AML-193 (cell line): ENCODE data around the gene PHRF1.

Experiments used
- DNase-seq, 2 experiments: peaks; one replicate each; lab custom pipeline; 2025; lab: John Stamatoyannopoulos, UW

Gene PHRF1

DNA sequence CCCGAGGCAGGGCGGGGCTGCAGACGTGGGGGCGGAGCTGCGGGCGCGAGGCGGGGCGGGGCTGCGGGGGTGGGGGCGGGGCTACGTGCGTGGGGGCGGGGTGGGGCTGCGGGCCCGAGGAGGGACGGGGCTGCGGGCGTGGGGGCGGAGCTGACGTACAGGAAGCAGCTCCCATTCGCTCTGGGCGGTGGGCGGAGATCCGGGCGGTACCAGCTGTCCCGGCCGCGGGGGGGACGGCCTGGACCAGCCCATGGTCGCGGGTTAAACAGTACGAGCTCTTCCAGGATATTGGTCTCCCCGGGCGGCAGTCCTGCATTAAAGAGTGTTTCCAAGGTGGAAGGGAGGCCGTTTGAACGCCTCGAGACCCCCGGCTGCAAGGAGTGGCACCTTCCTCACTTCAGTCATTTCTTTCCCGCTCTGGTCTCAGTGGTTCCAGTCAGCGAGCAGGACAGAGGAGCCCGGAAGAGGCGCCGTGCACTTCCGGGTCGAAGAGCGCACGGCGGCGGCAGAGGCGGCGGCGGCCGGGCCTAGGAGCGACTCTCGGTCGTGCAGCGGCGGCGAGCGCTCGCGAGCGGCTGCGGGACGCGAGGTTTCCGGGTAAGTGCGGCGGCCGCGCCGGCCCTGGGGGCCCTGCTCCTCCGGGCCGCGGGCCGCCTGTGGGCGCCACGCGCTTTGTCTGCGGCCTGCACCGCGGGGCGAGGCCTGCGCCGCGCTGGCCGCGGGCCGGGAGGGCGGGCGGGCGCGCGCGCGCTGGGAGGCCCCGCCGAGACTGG lies at the start of gene PHRF1:
Gene PHRF1, plus strand, starts transcription at position 475 of the 773 bp plus-strand sequence. CDS start 5,043 bp downstream, outside the sequence.
- DNase-seq, result peak; percentile 88 to 90

- no peak for DNase-seq
These were observed 48.0 kb upstream of the PHRF1 start for GRCh38 chr11:528166-528814.

DNA sequence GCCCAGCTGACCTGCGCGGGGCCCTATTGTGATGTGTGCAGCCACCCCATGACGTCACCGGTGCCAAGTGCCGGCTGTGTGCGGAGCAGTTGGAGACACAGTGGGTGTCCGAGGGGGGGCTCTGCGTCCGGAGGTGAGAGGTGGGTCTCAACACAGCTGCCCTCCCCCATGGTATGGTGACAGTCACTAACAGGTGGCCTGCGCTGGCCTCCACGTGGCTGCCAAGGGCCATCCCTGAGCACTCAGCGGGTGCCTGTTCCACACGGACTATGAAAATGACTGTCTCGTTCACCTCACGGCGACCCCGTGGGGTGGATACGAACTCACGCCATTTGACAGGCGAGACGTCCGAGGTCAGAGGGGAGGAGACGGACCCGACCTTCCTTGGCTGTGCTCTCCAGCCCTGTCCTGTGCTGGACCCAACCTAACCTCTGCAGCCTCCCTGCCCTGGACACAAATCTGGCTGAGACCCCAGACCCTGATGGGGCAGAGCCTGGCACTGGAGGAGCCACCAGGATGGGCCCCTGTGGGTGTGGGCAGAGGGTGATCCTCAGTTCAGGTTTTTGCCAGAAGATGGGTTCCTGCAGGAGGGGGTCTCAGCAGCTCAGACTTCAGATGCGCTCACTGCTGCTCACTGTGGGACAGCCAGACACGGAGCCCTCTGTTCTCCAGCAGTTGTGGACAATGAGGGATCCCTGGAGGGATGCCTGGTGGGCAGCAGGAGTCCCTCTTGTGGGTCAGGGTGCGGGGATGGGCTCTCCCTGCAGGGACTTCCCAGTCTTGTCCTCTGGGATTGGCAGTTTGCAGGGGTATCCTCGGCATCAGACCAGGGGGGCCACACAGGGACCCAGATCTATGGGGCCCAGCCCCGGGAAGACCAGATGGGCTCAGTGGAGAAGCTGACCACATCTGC lies 47.2 kb upstream of the PHRF1 start:
- no peak for DNase-seq

DNA sequence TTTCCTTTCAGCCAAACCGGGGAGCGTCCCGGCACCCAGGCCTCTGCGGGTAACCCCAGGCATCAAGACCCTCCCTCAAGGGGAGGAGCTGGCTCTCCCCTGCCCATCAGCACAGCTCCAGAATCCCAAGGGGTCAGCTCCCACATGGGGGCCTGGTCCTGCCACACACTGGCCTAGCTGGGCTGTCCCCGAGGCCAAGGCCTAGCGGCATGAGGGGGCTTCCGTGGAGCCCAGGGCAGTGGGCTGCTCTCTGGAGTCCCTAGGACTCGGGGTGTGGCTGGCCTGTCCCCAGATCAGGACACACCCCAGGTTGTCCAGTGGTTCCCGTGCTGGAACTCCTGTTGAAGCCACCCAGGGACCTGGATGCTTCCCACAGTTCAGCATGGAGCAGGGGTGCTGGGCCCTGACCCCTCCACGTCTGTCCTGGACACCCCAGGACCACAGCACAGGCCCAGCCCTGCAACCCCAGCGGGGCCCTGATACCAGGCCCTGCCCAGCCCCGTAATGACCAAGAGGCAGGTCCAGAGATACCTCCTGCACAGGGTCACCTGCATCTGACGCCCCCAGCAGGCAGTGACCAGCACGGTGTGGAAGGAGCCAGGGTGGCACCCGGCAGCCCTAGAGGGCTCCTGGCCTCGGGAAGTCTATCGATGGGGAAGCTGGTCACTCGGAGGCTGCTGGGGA lies 46.4 kb upstream of the PHRF1 start:
- DNase-seq, result no peak

GRCh38 chr11:530960-531831 lies 45.1 kb upstream of the PHRF1 start:
- no peak for DNase-seq

DNA sequence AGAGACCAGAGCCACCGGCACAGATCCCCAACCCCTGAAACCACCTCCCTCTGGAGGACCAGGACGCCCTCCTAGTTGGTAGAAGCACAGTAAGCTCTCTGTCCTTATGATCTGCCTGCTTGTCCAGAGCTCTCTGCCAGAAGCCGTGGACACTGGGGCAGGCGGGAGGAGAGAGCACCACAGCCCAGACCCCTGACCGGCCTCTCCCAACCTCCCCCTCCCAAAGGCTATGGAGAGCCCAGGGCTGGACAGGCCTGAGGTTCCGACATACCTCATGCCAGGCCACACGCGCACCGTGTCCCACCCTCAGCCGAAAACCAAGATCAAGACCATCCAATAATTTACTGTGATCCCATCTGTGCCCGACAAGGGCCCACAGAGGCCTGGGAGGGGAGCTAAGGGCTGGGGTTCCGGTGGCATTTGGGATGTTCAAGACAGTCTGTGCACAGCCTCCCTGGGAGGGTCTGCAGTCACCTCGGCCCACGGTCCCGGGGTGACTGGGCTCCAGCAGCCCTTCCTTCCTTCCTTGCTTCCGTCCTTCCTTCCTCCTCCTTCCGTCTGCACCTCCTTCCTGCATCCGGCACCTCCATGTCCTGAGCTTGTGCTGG lies 44.2 kb upstream of the PHRF1 start:
- no peak for DNase-seq

GRCh38 chr11:532527-532985 lies 43.7 kb upstream of the PHRF1 start:
- DNase-seq, result no peak

GRCh38 chr11:532986-533585 lies 43.2 kb upstream of the PHRF1 start:
- DNase-seq, result no peak

DNA sequence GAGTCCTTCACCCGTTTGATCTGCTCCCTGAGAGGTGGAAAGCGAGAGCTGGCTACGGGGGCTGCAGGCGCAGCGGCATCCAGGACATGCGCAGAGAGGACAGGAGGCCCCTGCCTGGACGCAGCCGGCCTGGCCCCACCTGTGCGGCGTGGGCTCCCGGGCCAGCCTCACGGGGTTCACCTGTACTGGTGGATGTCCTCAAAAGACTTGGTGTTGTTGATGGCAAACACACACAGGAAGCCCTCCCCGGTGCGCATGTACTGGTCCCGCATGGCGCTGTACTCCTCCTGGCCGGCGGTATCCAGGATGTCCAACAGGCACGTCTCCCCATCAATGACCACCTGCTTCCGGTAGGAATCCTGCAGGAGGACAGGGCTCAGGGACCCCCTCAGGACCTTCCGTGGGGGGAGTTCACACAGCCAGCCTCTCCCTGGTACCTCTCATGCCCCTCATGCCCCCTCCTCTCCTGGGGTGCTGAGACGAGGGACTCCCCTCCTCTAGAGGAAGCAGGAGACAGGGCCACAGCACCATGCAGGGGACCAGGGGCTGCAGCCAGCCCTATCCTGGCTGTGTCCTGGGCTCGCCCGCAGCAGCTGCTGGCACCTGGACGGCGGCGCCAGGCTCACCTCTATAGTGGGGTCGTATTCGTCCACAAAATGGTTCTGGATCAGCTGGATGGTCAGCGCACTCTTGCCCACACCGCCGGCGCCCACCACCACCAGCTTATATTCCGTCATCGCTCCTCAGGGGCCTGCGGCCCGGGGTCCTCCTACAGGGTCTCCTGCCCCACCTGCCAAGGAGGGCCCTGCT lies 42.5 kb upstream of the PHRF1 start:
- no peak for DNase-seq

GRCh38 chr11:534396-535209 lies 41.7 kb upstream of the PHRF1 start:
- no peak for DNase-seq

DNA sequence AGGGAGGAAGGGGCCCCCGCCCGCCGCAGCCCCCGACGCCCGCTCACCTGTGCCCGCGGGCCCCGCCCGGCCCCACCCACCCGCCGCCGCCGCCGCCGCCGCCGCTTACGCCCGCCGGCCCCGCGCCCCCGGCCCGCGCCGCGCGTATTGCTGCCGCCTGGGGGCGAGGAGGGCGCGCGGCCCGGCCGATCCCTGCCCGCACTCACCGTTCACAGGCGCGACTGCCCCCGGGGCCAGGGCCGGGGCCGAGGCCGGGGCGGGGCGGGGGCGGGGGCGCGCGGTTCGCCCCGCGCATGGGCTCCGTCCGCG lies 41.1 kb upstream of the PHRF1 start:
- no peak for DNase-seq

GRCh38 chr11:535519-536454 lies 40.5 kb upstream of the PHRF1 start, which contains the start of gene HRAS:
HRAS (minus strand) TSS chr11:535576.
- DNase-seq, result peak; percentile 86

GRCh38 chr11:536841-537621 lies 39.2 kb upstream of the PHRF1 start, which contains the start of gene LRRC56:
LRRC56 (plus strand) TSS chr11:537527; CDS start chr11:540685, 3,158 bp downstream.
- DNase-seq, result no peak

DNA sequence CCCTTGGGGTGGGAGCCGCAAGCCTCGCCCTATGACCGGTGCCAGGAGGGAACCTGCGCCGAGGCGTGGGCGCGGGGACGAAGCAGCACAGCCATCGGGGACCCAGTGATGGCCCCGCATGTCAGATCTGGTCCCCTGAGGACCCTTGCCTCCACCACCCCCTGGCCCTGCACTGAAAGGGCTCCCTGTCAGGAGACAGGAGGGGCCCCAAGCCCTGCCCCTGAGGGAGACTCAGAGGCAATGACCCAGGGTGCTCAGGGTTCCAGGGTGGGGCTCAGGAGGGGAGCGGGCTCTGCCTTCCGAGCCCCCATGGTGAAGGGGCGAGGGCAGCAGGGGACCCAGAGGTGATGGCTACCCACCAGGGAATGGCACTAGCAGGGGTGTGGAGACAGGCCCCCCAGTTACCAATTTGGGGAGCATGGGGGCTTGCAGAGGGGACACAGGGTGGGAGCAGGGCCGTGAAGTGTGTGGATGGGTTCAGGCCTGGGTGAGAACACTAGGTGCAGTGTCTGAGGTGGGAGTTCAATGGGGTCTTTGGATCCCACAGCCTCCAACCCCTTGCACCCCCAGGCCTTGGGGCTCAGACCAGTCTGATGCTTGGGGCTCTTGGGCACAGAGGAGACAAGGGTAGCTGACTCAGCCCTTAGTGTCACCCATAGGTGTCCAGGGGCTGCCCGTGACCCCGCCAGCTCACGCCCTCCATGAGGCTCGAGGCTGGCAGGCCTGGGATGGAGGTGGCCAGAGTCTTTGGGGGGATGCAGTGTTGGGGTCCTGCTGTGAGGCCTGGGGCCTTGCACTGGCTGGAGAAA lies 38.4 kb upstream of the PHRF1 start:
- no peak for DNase-seq

- DNase-seq, result no peak
These were observed 37.7 kb upstream of the PHRF1 start for GRCh38 chr11:538431-539051.
